Left renal cortex interstitium (tissue), 4 donors: ENCODE measurements around the gene ZNF418. TPM values are rescaled to one million over a fixed set of nuclear protein-coding genes. Genes with fewer than 3 reads are reported as not detected.
"Not testable (repeated sequence)": the region's sequence is repeated elsewhere in the genome, so short reads cannot be mapped to it uniquely, and the experiment has no call there.

Experiments used
- DNase-seq, 4 donors: peaks; one replicate each; pipeline ENCODE4 v3.0.0-alpha.2; 2013; ENCODE audit warnings: low read depth in 4 of 4, low spot score in 2 of 4, missing footprints in 1 of 4
- polyA plus RNA-seq, 4 donors: library from polyadenylated mRNA; unstranded; fragments of 120-200 nt; gene quantifications; one replicate each; pipeline ENCODE4 v1.2.1, GENCODE V29; 2013; ENCODE audit not compliant: insufficient read length in 4 of 4

Gene ZNF418
- polyA plus RNA-seq, 4 donors: 19.6 to 41.4 (median 25.0) TPM

DNA sequence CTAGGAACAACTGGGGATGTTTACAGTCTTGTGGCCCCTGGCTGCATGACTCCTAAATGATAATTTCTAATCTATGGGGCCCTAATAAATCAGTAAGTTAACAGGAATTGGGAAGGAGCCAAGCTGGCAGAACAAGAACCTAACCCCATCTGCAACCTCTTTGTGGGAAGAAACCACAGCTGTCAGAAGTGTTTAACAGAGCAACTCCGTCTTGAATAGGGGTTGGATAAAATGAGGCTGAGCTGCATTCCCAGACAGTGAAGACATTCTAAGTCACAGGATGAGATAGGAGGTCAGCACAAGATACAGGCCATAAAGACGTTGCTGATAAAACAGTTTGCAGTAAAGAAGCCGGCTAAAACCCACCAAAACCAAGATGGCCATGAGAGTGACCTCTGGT, 44.5 kb downstream of the ZNF418 start:
- DNase-seq: not testable (repeated sequence)

DNA sequence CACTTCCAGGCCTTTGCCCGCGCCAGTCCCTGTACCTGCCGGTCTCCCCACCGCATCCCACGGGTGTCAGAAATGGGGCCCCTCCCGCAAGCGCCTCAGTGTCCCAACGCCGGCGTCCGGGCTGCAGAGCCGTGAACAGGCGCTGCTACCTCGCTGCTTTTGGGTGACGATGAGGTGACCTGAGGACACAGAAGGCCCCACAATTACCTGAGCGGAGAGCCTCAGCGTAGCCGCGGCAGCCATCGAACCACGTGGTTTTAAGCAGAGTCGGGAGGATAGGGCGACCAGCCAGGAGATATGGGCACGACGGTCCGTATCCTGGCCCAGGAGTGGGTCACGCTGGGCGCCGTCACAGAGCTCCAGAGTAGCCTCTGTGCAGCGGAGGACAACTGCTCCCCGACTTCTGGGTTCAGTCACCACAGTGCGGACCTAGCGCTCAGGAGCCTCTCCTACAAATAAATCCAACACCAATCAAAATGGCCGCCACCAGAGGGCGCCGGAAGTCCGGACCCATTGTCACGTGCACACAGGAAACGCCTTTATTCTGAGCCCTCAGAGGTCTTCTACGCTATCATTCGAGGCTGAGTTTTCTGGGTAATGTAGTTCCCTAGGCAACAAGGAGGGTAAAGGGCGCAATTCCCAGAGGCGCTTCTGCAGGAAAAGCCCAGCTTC, 46.5 kb downstream of the ZNF418 start, which contains the start of gene ZNF814:
ZNF814 (minus strand) TSS at position 478 of the 672 bp plus-strand sequence; CDS start at position 243, 235 bp downstream.
- DNase-seq: peak; percentile 54 to 78 (median 76)

DNA sequence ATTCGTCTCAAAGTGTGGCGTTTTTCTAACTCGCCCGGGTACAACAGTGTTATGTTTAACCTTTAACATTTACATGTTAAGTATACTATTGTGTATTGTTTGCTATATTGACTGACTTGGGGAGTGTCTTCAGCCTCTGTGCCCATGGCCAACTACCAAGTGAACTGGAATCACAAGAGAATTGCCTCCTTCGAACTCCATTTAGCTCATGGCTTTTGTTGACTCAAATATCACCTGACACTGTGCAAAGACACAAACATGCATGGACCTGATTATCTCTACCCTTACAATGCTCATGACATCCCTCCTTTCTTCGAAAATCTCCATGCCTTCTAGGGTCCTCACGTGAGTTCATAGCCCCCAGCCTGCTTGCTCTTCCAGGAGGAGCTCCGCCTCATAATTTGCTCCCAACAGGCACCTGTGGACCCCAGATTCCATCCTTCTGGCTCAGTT, 47.1 kb downstream of the ZNF418 start:
- no peak for DNase-seq

DNA sequence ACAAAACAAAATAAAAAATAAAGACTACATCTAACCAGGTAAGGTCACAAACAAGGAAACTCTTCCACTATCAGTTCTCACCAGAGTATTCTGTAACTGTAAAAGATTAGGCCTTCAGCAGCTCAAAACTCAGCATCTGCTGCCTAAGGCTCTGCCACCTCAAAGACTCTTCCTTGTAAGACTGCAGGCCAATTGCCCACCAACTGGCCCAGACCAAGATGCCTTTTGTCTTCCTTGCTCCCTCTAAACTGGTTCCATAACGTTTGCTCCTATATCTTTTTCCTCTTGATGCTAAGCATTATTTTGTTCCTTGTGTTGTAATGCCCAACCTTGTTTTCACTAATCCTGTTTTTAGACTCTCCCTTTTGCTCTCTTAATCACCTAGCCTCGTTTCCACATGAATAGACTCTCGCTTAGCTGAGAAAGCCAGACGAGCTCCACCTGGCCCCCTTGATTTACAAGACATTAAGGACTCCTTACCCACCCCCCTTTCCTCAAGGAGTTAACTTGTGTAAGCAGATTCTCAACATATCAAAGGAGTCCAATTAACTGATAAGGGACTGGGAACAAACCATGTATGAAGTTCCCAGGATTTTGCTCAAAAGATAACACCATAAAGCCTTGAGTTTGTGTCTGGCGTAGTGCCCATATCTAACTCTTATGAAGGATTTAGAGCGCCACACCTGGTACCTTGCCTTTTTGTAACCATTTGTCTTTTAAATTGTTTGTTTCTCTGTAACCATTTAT, 47.8 kb downstream of the ZNF418 start:
- DNase-seq: peak in 3 of 4 donors; percentile 43 to 47 (median 44)

DNA sequence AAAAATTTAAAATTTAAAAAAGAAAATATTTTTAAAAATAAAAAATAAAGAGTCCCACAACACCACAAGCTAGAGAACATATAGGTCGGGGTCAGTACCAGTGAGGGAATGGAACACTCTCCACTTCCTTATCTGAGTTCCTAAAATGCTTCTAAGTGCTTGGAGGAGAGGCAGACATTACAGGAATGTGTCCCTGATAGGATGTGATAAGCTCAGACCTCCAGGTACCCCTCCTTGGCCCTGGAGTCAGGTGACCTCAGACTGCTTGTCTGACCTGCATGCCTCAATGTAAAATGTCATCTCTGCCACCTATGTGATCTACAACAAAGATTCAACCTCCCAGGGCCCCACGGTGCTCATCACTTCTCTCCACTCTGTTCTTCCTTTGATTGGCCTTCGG, 49.2 kb downstream of the ZNF418 start:
- no peak for DNase-seq

DNA sequence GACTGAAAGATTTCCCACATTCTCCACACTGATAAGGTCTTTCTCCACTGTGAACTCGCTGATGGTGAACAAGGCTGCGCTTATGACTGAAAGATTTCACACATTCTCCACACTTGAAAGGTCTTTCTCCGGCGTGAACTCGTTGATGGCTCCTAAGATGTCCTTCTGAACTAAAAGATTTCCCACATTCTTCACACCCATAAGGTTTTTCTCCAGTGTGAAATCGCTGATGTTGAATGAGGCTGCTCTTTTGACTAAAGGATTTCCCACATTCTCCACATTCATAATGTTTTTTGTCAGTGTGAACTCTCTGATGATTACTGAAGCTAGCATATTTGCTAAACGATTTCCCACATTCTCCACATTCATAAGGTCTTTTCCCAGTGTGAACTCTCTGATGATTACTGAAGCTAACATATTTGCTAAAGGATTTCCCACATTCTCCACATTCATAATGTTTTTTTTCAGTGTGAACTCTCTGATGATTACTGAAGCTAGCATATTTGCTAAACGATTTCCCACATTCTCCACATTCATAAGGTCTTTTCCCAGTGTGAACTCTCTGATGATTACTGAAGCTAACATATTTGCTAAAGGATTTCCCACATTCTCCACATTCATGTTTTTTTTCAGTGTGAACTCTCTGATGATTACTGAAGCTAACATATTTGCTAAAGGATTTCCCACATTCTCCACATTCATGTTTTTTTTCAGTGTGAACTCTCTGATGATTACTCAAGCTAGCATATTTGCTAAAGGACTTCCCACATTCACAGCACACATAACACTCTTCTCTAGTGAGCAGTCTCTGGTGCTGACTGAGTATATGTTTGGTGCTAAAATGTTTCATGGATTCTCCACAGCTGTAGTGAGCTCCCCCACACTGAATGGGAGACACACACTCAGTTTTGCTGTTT, 61.1 kb downstream of the ZNF418 start:
- DNase-seq: not testable (repeated sequence)

DNA sequence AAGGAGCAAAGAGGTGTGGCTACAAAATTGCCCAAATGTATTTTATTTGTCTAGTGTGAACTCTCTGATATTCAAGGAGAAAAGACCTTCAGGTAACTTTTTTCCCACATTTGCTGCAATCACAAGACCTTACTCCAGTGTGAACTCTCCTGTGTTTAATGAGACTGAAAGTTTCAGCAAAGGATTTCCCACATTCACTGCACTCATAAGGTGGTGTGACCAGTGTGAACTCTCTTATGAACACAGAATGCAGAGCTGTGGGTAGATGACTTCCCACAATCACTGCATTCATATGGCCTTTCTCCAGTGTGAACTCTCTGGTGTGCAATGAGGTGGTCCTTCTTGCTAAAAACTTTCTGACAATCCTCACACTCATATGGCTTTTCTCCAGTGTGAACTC, 62.8 kb downstream of the ZNF418 start:
- no peak for DNase-seq

Other genes starting within 250 kb of the ZNF418 start
- gene ZNF154, start 226.2 kb downstream of the ZNF418 start, polyA plus RNA-seq: 10 to 100 TPM; 23.6 to 39.8 (median 30.6) TPM
- 10 to 100 TPM; 16.0 to 23.7 (median 19.4) TPM for gene ZNF671, start 207.8 kb downstream of the ZNF418 start, polyA plus RNA-seq
- 10 to 100 TPM; 32.6 to 44.3 (median 41.2) TPM for gene ZNF776, start 188.6 kb downstream of the ZNF418 start, polyA plus RNA-seq
- 10 to 100 TPM; 15.8 to 35.0 (median 24.2) TPM for gene ZNF586, start 165.7 kb downstream of the ZNF418 start, polyA plus RNA-seq
- 10 to 100 TPM; 13.8 to 28.8 (median 21.4) TPM for gene ZNF552, start 120.5 kb downstream of the ZNF418 start, polyA plus RNA-seq
- gene ZNF587B, start 105.1 kb downstream of the ZNF418 start, polyA plus RNA-seq: 10 to 100 TPM; 11.4 to 20.5 (median 14.5) TPM
- 10 to 100 TPM; 16.6 to 47.1 (median 30.6) TPM for gene ZNF587, start 85.5 kb downstream of the ZNF418 start, polyA plus RNA-seq
- gene ZNF814, start 46.4 kb downstream of the ZNF418 start, polyA plus RNA-seq: 10 to 100 TPM; 42.5 to 90.4 (median 65.0) TPM
- gene ZNF417, start 18.8 kb downstream of the ZNF418 start, polyA plus RNA-seq: 10 to 100 TPM; 20.7 to 42.8 (median 28.0) TPM
- 10 to 100 TPM in 2 of 4 donors, 1 to 10 TPM in 2; 7.4 to 10.9 (median 9.4) TPM for gene ZNF256, start 12.3 kb upstream of the ZNF418 start, polyA plus RNA-seq
- gene C19orf18, start 39.1 kb upstream of the ZNF418 start, polyA plus RNA-seq: 1 to 10 TPM; 1.7 to 5.7 (median 2.7) TPM
- 10 to 100 TPM; 27.2 to 36.5 (median 30.6) TPM for gene ZNF606, start 67.4 kb upstream of the ZNF418 start, polyA plus RNA-seq
- gene ZSCAN1, start 98.6 kb upstream of the ZNF418 start, polyA plus RNA-seq: 1 to 10 TPM; 2.5 to 7.9 (median 5.8) TPM
- gene ZNF135, start 123.9 kb upstream of the ZNF418 start, polyA plus RNA-seq: 10 to 100 TPM; 19.2 to 31.1 (median 26.1) TPM
- gene ZSCAN18, start 162.8 kb upstream of the ZNF418 start, polyA plus RNA-seq: 100 to 1,000 TPM in 3 of 4 donors, 10 to 100 TPM in 1; 69.8 to 120 (median 111) TPM
- gene ZNF329, start 215.4 kb upstream of the ZNF418 start, polyA plus RNA-seq: 10 to 100 TPM; 20.4 to 24.0 (median 21.5) TPM
- gene ZNF274, start 247.7 kb upstream of the ZNF418 start, polyA plus RNA-seq: 10 to 100 TPM; 17.6 to 25.8 (median 20.7) TPM